Ishikawa (cell line): ENCODE results near the gene CDPF1.

Experiments used
- CEBPB ChIP-seq: IDR thresholded peaks from 2 replicates; pipeline ENCODE4 v1.6.1; 2012
- CREB1 ChIP-seq: IDR thresholded peaks from 2 replicates; pipeline ENCODE4 v1.6.1; 2012; ENCODE audit warnings: low read depth
- EGR1 ChIP-seq: IDR thresholded peaks from 2 replicates; pipeline ENCODE4 v1.6.1; 2012
- EP300 ChIP-seq: IDR thresholded peaks from 2 replicates; pipeline ENCODE4 v1.6.1; 2012; ENCODE audit warnings: borderline replicate concordance
- FOXM1 ChIP-seq: IDR thresholded peaks from 2 replicates; pipeline ENCODE4 v1.6.1; 2012; ENCODE audit warnings: low read depth, borderline replicate concordance
- MAX ChIP-seq: IDR thresholded peaks from 2 replicates; pipeline ENCODE4 v1.6.1; 2012
- NFIC ChIP-seq: IDR thresholded peaks from 2 replicates; pipeline ENCODE4 v1.6.1; 2012
- RAD21 ChIP-seq: IDR thresholded peaks from 2 replicates; pipeline ENCODE4 v1.6.1; 2012; ENCODE audit warnings: low read depth
- REST ChIP-seq: IDR thresholded peaks from 2 replicates; pipeline ENCODE4 v1.6.1; 2012; ENCODE audit warnings: low read depth, mild to moderate bottlenecking
- TAF1 ChIP-seq: IDR thresholded peaks from 2 replicates; pipeline ENCODE4 v1.6.1; 2012; ENCODE audit warnings: low read depth, mild to moderate bottlenecking
- TCF12 ChIP-seq: IDR thresholded peaks from 2 replicates; pipeline ENCODE4 v1.6.1; 2012; ENCODE audit warnings: low read depth
- TEAD4 ChIP-seq: IDR thresholded peaks from 2 replicates; pipeline ENCODE4 v1.6.1; 2012
- USF1 ChIP-seq: IDR thresholded peaks from 2 replicates; pipeline ENCODE4 v1.6.1; 2012
- YY1 ChIP-seq: IDR thresholded peaks from 2 replicates; pipeline ENCODE4 v1.6.1; 2012; ENCODE audit warnings: low read depth
- ZBTB7A ChIP-seq: IDR thresholded peaks from 2 replicates; pipeline ENCODE4 v1.6.1; 2012; ENCODE audit warnings: low read depth

Gene CDPF1

GRCh38 chr22:46225631-46226030 is 24.5 kb downstream of the CDPF1 start:
- TF ChIP-seq MAX: no peak
- no peak for TF ChIP-seq TAF1
- TF ChIP-seq YY1: no peak
- TF ChIP-seq USF1: no peak
- TF ChIP-seq ZBTB7A: no peak
- TF ChIP-seq FOXM1: no peak
- no peak for TF ChIP-seq CEBPB
- TF ChIP-seq EGR1: no peak
- no peak for TF ChIP-seq CREB1
- no peak for TF ChIP-seq TCF12
- TF ChIP-seq REST: no peak
- no peak for TF ChIP-seq RAD21
- TF ChIP-seq NFIC: no peak
- no peak for TF ChIP-seq EP300
- no peak for TF ChIP-seq TEAD4

- TF ChIP-seq REST (no peak), TEAD4 (no peak), RAD21 (no peak), NFIC (no peak), CREB1 (no peak), CEBPB (no peak), FOXM1 (no peak), ZBTB7A (no peak), EP300 (no peak), TCF12 (no peak), MAX (no peak), TAF1 (no peak), USF1 (no peak), YY1 (no peak), EGR1 (no peak)
Observed at GRCh38 chr22:46224898-46225290, 25.2 kb downstream of the CDPF1 start.

- TF ChIP-seq YY1 (no peak), TCF12 (no peak), FOXM1 (no peak), TAF1 (no peak), MAX (no peak), ZBTB7A (no peak), RAD21 (no peak), CEBPB (no peak), EGR1 (no peak), EP300 (no peak), USF1 (no peak), REST (no peak), CREB1 (no peak), TEAD4 (no peak), NFIC (no peak)
Observed at GRCh38 chr22:46224044-46224897, 25.8 kb downstream of the CDPF1 start.
